Astrocyte (in vitro differentiated cells and primary cell): ENCODE measurements around the gene MPP7. TPM values are rescaled to one million over a fixed set of nuclear protein-coding genes. Genes with fewer than 3 reads are reported as not detected.
"Not testable (repeated sequence)": the region's sequence is repeated elsewhere in the genome, so short reads cannot be mapped to it uniquely, and the experiment has no call there.

Experiments used
- DNase-seq: peaks from one replicate; pipeline ENCODE4 v3.0.0-alpha.2; 2010; ENCODE audit warnings: low read depth
- FAIRE-seq: peaks from 2 replicates; lab custom pipeline; 2011; peaks lifted over from hg19 to GRCh38; lab: Jason Lieb, UNC
- H2AFZ ChIP-seq: 2 replicates; pipeline ENCODE4 v1.6.0; 2012; ENCODE audit warnings: low read depth, low read length, inconsistent platforms
- H3K27ac ChIP-seq: 2 replicates; pipeline ENCODE4 v1.5.1; 2011; ENCODE audit warnings: low read depth, low read length, inconsistent platforms
- H3K27me3 ChIP-seq: 2 replicates; pipeline ENCODE4 v1.6.0; 2011; ENCODE audit warnings: low read length, inconsistent platforms; ENCODE audit not compliant: insufficient read depth
- H3K36me3 ChIP-seq: 2 replicates; pipeline ENCODE4 v1.5.1; 2011; ENCODE audit warnings: low read length, inconsistent platforms; ENCODE audit not compliant: insufficient read depth
- H3K4me1 ChIP-seq: 2 replicates; pipeline ENCODE4 v1.5.1; 2011; ENCODE audit warnings: low read length, inconsistent platforms; ENCODE audit not compliant: insufficient read depth
- H3K4me2 ChIP-seq: 2 replicates; pipeline ENCODE4 v1.6.0; 2012; ENCODE audit warnings: low read length, inconsistent platforms
- H3K4me3 ChIP-seq: 2 replicates; pipeline ENCODE4 v1.5.1; 2011; ENCODE audit warnings: low read depth, mild to moderate bottlenecking, low read length, inconsistent platforms; ENCODE audit not compliant: insufficient read depth
- H3K79me2 ChIP-seq: 2 replicates; pipeline ENCODE4 v1.6.0; 2012; ENCODE audit warnings: mild to moderate bottlenecking, low read length, inconsistent platforms; ENCODE audit not compliant: insufficient read depth
- H3K9ac ChIP-seq: 2 replicates; pipeline ENCODE4 v1.6.0; 2012; ENCODE audit warnings: mild to moderate bottlenecking, low read length, inconsistent platforms
- H3K9me3 ChIP-seq: 2 replicates; pipeline ENCODE4 v1.5.1; 2012; ENCODE audit warnings: low read depth, mild to moderate bottlenecking, low read length, inconsistent platforms; ENCODE audit not compliant: insufficient read depth
- H4K20me1 ChIP-seq: 2 replicates; pipeline ENCODE4 v1.6.0; 2012; ENCODE audit warnings: low read length, inconsistent platforms; ENCODE audit not compliant: insufficient read depth
- H3K27ac Mint-ChIP-seq: one replicate; pipeline ENCODE4 v1.8.0; 2021; ENCODE audit warnings: mild to moderate bottlenecking, mixed read lengths; ENCODE audit not compliant: unreplicated experiment
- H3K27me3 Mint-ChIP-seq: one replicate; pipeline ENCODE4 v1.8.0; 2021; ENCODE audit warnings: low read depth, mixed read lengths; ENCODE audit not compliant: unreplicated experiment
- H3K36me3 Mint-ChIP-seq: one replicate; pipeline ENCODE4 v1.8.0; 2021; ENCODE audit warnings: low read depth, mixed read lengths; ENCODE audit not compliant: unreplicated experiment
- H3K4me1 Mint-ChIP-seq: one replicate; pipeline ENCODE4 v1.8.0; 2021; ENCODE audit warnings: low read depth, mixed read lengths; ENCODE audit not compliant: unreplicated experiment
- H3K4me3 Mint-ChIP-seq: one replicate; pipeline ENCODE4 v1.8.0; 2021; ENCODE audit warnings: mild to moderate bottlenecking, moderate library complexity, mixed read lengths; ENCODE audit not compliant: unreplicated experiment
- H3K9me3 Mint-ChIP-seq: one replicate; pipeline ENCODE4 v1.8.0; 2021; ENCODE audit warnings: mild to moderate bottlenecking, mixed read lengths; ENCODE audit not compliant: unreplicated experiment
- EZH2 ChIP-seq: IDR thresholded peaks from 2 replicates; pipeline ENCODE4 v1.6.1; 2012; ENCODE audit warnings: mild to moderate bottlenecking, low read length, inconsistent platforms; ENCODE audit not compliant: insufficient read depth
- total RNA-seq: library from RNA; stranded (reverse); gene quantifications from 2 replicates; pipeline ENCODE4 v1.2.1, GENCODE V29; 2021
- TF ChIP-seq, protein P1 (sequence below): IDR thresholded peaks from 2 replicates; pipeline ENCODE4 v1.5.1; 2011; ENCODE audit warnings: low read depth, mild to moderate bottlenecking, inconsistent platforms, low read length, moderate library complexity; ENCODE audit not compliant: insufficient read depth

MPP7 gene
- total RNA-seq, 1 donor from 2014 or later = 7.1 TPM

DNA sequence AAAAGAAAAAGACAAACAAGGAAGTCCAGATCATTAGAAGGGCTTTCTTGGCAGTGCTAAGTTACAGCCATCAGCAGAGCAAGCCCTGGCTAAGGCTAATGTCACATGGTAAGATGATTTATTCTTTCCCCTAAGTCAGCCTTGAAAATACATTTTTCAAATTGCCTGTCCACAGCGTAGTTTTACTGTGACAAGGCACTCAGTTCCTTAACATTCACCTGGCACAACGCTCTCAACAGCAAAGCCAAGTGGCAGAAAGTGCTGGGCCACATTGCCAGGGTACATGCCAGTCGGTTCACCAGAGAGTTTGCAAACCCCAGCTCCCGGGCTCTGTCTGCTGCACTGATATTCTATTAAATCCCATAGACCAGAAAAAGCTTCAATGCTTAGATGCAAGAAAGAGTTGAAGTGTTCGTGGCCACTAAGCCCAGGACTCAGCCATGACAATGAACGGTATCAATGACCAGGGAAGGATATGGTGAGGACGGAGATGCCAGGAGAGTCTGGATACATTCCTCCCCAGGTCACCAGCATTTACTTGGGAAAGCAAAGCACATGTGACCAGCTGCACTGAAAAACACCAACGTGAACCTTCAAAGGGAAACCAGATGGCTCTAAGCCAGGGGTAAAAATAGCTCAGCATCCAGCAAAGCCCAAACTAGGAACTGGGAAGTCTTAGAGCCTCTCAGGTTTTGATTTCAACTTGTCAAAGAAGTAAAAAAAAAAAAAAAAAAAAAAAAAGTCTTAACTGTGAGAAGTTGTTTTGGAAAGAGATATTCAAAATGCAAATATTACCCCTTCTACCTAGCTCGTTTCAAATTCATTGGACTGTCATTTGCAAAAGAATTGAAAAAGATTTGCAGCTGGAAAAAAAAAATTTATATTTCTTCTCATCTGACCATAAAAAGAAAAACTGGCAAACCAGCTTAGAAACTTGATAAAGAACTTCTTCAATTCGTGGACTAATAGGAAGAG is 23.9 kb upstream of the MPP7 start:
- Mint-ChIP-seq H3K27me3 (no peaks in the 10 kb centered on the region), H3K9me3 (no peaks in the 10 kb centered on the region), H3K27ac (peak overlapping the region; percentile 98), H3K4me1 (peaks cover 28% of the 10 kb centered on the region), H3K36me3 (no peaks in the 10 kb centered on the region), H3K4me3 (peak overlapping the region; percentile 28)
- Histone ChIP-seq H3K9ac (peak overlapping the region; percentile 2), H3K27ac (peak overlapping the region; percentile 51), H4K20me1 (no peaks in the 10 kb centered on the region), H3K4me3 (no peak overlapping the region), H3K79me2 (no peaks in the 10 kb centered on the region), H2AFZ (peak overlapping the region; percentile 49), H3K4me2 (peak overlapping the region; percentile 61), H3K4me1 (peaks cover 20% of the 10 kb centered on the region), H3K27me3 (no peaks in the 10 kb centered on the region), H3K36me3 (no peaks in the 10 kb centered on the region), H3K9me3 (no peaks in the 10 kb centered on the region)
- FAIRE-seq (no peak), DNase-seq (peak; percentile 87)
- TF ChIP-seq, protein P1, sequence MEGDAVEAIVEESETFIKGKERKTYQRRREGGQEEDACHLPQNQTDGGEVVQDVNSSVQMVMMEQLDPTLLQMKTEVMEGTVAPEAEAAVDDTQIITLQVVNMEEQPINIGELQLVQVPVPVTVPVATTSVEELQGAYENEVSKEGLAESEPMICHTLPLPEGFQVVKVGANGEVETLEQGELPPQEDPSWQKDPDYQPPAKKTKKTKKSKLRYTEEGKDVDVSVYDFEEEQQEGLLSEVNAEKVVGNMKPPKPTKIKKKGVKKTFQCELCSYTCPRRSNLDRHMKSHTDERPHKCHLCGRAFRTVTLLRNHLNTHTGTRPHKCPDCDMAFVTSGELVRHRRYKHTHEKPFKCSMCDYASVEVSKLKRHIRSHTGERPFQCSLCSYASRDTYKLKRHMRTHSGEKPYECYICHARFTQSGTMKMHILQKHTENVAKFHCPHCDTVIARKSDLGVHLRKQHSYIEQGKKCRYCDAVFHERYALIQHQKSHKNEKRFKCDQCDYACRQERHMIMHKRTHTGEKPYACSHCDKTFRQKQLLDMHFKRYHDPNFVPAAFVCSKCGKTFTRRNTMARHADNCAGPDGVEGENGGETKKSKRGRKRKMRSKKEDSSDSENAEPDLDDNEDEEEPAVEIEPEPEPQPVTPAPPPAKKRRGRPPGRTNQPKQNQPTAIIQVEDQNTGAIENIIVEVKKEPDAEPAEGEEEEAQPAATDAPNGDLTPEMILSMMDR = no peak
- no peak for TF ChIP-seq EZH2

DNA sequence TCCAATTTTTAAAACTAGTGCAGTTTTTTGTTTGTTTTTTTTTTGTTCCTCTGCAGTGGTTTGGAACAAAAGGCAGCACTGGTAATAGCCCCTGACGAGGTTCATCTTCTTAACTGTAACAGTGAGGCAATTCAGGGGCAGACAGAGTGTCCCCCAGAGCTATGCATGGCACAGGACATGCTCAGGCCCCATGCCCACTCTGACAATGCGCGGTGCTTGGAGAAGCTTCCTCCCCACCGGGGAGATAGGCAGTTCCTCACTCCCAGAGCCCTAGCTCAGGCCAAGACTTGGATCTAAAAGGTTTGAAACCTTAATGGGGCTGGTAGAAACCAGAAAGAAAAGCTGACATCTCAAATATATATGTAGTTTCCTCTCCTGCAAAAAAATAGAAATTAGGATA is 17.9 kb upstream of the MPP7 start:
- H3K9me3 ChIP-seq = no peaks in the 10 kb centered on the region
- H3K4me3 ChIP-seq = no peak overlapping the region
- Mint-ChIP-seq H3K36me3 (no peaks in the 10 kb centered on the region), H3K9me3 (no peaks in the 10 kb centered on the region), H3K27me3 (no peaks in the 10 kb centered on the region), H3K4me1 (peaks cover 5% of the 10 kb centered on the region), H3K27ac (no peak overlapping the region), H3K4me3 (no peak overlapping the region)
- no peaks in the 10 kb centered on the region for H4K20me1 ChIP-seq
- no peak for DNase-seq
- no peak for FAIRE-seq
- no peaks in the 10 kb centered on the region for H3K27me3 ChIP-seq
- no peak overlapping the region for H3K4me2 ChIP-seq
- no peak overlapping the region for H2AFZ ChIP-seq
- no peak overlapping the region for H3K27ac ChIP-seq
- no peak overlapping the region for H3K9ac ChIP-seq
- H3K36me3 ChIP-seq = no peaks in the 10 kb centered on the region
- TF ChIP-seq, protein P1 = no peak
- no peak for TF ChIP-seq EZH2
- no peaks in the 10 kb centered on the region for H3K79me2 ChIP-seq
- H3K4me1 ChIP-seq = no peaks in the 10 kb centered on the region

DNA sequence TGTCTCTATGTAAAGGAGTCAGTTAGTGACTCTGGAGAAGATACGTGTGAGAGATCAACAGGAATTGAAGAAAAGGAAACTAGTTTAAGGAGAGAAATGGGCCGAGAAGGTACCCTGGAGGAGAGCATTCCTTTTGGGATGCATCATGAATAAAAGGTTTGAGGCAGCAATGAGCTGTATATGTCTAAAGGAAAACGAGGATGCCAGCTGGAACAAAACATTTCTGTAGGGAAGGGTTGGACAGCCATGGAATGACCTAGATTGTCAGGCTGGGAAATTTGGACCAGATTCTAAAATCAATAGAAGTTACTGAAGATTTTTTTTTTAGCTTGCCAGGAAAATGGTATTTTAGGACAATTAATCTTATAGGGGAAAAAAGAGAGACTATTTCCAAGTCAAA is 17.2 kb upstream of the MPP7 start:
- Mint-ChIP-seq H3K4me1 (peaks cover 5% of the 10 kb centered on the region), H3K36me3 (no peaks in the 10 kb centered on the region), H3K27me3 (no peaks in the 10 kb centered on the region), H3K9me3 (no peaks in the 10 kb centered on the region), H3K27ac (no peak overlapping the region), H3K4me3 (no peak overlapping the region)
- no peak overlapping the region for H3K9ac ChIP-seq
- DNase-seq (no peak), FAIRE-seq (no peak)
- H3K4me1 ChIP-seq = no peaks in the 10 kb centered on the region
- H3K79me2 ChIP-seq = no peaks in the 10 kb centered on the region
- no peaks in the 10 kb centered on the region for H3K36me3 ChIP-seq
- H3K27ac ChIP-seq = no peak overlapping the region
- no peak overlapping the region for H3K4me3 ChIP-seq
- TF ChIP-seq, protein P1 = no peak
- TF ChIP-seq EZH2 = no peak
- H4K20me1 ChIP-seq = no peaks in the 10 kb centered on the region
- H3K27me3 ChIP-seq = no peaks in the 10 kb centered on the region
- no peaks in the 10 kb centered on the region for H3K9me3 ChIP-seq
- no peak overlapping the region for H3K4me2 ChIP-seq
- H2AFZ ChIP-seq = no peak overlapping the region

DNA sequence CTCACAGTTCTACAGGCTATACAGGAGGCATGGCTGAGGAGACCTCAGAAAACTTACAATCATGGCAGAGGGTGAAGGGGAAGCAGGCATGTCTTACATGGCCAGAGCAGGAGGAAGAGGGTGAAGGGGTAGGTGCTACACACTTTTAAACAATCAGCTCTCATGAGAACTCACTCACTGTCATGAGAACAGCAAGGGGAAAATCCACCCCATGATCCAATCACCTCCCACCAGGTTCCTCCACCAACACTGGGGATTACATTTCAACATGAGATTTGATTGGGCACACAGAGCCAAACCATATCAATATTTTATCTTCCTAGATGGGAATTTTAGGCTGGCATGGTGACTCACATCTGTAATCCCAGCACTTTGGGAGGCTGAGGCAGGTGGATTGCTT is 16.2 kb upstream of the MPP7 start:
- not testable (repeated sequence) for H3K9ac ChIP-seq, H3K36me3 Mint-ChIP-seq, H3K9me3 ChIP-seq, H3K27ac ChIP-seq, H4K20me1 ChIP-seq, H3K79me2 ChIP-seq, H3K4me1 ChIP-seq, H3K27me3 ChIP-seq, H3K4me3 ChIP-seq, H3K9me3 Mint-ChIP-seq, FAIRE-seq, H3K4me2 ChIP-seq, H3K27ac Mint-ChIP-seq, H3K27me3 Mint-ChIP-seq, DNase-seq, H3K36me3 ChIP-seq, H3K4me1 Mint-ChIP-seq, H2AFZ ChIP-seq, H3K4me3 Mint-ChIP-seq
